ENCODE data around the gene IGSF22.

The IGSF22 gene

DNA sequence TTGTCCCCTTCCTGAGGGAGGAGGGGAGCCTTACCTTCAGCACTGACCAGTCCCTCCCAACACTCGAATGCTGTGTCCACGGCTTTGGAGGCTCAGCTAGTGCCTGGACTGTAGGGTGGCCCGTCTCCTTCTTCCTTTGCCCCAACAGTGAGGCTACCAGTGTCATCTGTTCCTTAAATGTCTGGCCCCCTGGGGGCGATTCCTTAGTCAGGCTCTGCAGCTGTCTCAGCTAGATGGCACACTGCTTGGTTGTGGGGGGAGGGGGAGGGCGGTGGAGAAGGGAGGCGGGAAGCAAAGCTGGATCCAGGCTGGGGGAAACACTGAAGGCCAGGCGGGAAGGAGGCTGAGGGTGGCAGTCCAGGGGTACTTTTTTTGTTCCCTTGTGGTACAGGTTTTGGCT, at the start of gene IGSF22:
Gene IGSF22 (minus strand): TSS at position 149 of the 400 bp plus-strand sequence. CDS start 1,952 bp downstream, outside the sequence.
- no peak for DNase-seq

GRCh38 chr11:18774801-18775200, 48.8 kb upstream of the IGSF22 start:
- no peak for DNase-seq

DNA sequence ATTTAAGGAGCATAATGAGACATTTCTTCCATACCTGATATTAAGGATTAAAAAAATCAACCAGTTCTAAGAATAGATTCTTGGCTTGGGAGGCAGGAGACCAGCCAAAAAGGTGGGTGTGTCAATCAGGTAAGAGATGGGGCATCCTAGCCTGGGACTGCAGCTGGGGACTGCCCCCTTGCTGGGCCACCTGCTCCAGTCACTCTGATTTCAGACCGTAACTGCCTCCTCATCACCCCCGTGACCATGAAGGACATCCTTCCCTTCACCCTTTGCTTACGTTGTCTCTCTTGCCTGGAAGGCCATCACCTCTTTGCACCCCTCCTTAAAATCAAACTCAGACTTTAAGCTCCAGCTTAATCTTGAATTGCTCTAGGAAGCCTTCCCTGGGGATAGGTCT, 47.7 kb upstream of the IGSF22 start:
- DNase-seq, result no peak

DNA sequence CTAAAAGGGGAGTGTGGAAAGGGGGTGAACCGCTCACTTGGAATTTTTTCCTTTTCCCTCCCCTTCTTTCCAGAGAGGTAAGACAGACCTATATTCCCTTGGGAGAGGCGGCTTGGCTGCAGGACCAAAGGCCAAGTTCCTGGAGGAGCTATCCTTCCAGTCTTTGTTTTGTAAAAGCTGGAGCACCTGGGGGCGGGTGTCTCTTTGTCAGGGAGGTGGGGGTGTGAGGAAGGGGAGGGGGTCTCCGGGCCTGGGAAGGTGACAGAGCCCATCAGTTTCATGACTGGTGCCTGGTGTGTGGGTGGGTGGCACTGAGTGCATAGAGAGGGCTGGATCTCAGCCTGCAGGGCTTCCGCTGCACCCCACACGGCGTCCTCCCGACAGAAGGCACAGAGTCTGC, 47.1 kb upstream of the IGSF22 start:
- DNase-seq, result no peak

- no peak for DNase-seq
Measured at GRCh38 chr11:18772211-18772610, 46.2 kb upstream of the IGSF22 start.

GRCh38 chr11:18771266-18772035, 45.5 kb upstream of the IGSF22 start:
- no peak for DNase-seq

- no peak for DNase-seq
Measured at GRCh38 chr11:18770479-18771125, 44.6 kb upstream of the IGSF22 start.

- no peak for DNase-seq
Measured at GRCh38 chr11:18769802-18770456, 43.9 kb upstream of the IGSF22 start.

GRCh38 chr11:18768978-18769377, 43.0 kb upstream of the IGSF22 start:
- no peak for DNase-seq

DNA sequence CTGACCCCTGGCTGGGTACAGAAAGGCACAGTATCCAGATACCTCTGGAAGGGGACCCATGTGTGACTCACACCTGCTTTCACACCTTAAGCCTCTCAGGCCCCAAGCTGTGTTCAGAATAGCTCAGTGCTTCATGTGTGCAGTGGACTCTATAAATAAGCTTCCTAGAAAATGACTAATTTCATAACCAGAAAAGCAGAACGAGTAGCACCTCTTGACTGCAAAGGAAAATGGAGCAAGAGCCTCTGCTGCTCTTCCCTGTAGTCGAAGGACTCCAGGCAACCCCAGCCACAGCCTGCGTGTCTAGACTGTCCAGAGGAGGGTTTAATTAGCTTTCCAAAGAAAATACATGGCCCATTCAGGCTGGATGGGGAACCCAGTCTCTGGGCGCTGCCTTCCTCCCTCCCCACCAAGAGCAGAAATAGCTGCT, 42.5 kb upstream of the IGSF22 start:
- no peak for DNase-seq

GRCh38 chr11:18766015-18766414, 40.0 kb upstream of the IGSF22 start:
- DNase-seq, result no peak

- DNase-seq, result no peak
Measured at GRCh38 chr11:18765554-18765953, 39.6 kb upstream of the IGSF22 start.

- DNase-seq, result no peak
Measured at GRCh38 chr11:18761741-18762140, 35.8 kb upstream of the IGSF22 start.

- no peak for DNase-seq
Measured at GRCh38 chr11:18761144-18761543, 35.2 kb upstream of the IGSF22 start.

GRCh38 chr11:18757811-18758210, 31.8 kb upstream of the IGSF22 start:
- DNase-seq, result no peak

- DNase-seq, result no peak
Measured at GRCh38 chr11:18756889-18757288, 30.9 kb upstream of the IGSF22 start.

DNA sequence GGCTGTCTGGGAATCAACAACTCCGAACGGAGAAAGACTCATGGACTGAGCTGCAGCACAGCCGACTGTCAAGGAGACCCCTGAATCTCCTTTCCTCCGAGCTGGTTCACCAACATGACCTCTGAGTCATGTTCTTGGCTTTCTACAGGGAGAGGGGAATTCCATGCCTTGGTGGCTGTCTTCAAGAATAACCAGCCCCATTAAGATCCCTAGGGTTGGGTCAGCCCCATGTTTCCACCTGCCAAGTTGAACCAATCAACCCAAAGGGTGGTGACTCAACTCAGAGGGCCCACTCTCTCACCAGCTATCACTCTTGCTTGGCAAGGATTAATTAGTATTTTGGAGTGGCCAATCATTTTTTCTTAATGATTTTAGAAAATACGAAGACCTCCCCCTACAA, 28.3 kb upstream of the IGSF22 start:
- DNase-seq, result no peak

DNA sequence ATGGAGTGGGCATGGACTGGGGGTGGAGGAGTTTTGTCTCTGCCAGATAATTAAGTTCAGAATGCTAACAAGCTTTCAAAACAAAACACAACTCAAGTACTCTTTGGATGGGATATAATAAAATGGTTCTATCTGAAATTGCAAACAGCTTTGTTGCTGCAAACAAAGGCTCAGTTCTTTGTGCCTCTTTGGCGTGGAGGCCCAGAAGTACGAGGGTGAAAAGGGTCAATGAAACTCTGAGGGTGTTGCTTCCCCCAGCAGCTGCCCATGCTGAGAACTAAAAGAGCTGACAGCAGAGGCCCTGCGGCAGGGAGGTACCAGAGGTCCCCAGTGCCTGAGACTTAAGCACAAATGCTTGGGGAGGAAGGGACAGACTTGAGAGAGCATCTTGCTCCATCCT, 26.5 kb upstream of the IGSF22 start:
- no peak for DNase-seq

GRCh38 chr11:18750944-18751343, 25.0 kb upstream of the IGSF22 start:
- DNase-seq, result no peak

GRCh38 chr11:18749681-18750319, 23.8 kb upstream of the IGSF22 start:
- DNase-seq, result no peak

GRCh38 chr11:18748766-18749365, 22.9 kb upstream of the IGSF22 start:
- DNase-seq, result peak; percentile 33

- no peak for DNase-seq
Measured at GRCh38 chr11:18745251-18745650, 19.3 kb upstream of the IGSF22 start.

GRCh38 chr11:18743900-18744514, 18.0 kb upstream of the IGSF22 start:
- DNase-seq, result no peak

Measured in T1000 (cell line).